Measurements from ENCODE around the gene UBIAD1.

- TF ChIP-seq CTCF (IDR thresholded peaks at IDR 0.05; ENCODE audit: low read depth, low read length) (no peak), EZH2phosphoT487 (IDR thresholded peaks at IDR 0.05; ENCODE audit: low read depth) (no peak)
Observed at GRCh38 chr1:11307852-11308251, 34.9 kb downstream of the UBIAD1 start.

Measured in OCI-LY3 (cell line).